ENCODE measurements around the gene TAP1.
"Not testable (repeated sequence)": the region's sequence is repeated elsewhere in the genome, so short reads cannot be mapped to it uniquely, and the experiment has no call there.

The TAP1 gene

GRCh38 chr6:32853541-32854375, at the start of gene TAP1, which contains the start of gene PSMB9:
TAP1 (minus strand) TSS chr6:32853704; CDS start chr6:32853636, 68 bp downstream.
PSMB9 (plus strand) TSS chr6:32854192; CDS start chr6:32854230, 38 bp downstream.
- DNase-seq (ENCODE audit: low read depth in 1 of 2, low spot score in 1 of 2): peak; percentile 91 to 97

GRCh38 chr6:32895006-32895345, 41.5 kb upstream of the TAP1 start:
- no peak for DNase-seq (ENCODE audit: low read depth in 1 of 2, low spot score in 1 of 2)

- DNase-seq (ENCODE audit: low read depth in 1 of 2, low spot score in 1 of 2): peak; percentile 93 to 95
Observed at GRCh38 chr6:32894085-32895005, 40.8 kb upstream of the TAP1 start.

GRCh38 chr6:32890831-32891230, 37.3 kb upstream of the TAP1 start:
- no peak for DNase-seq (ENCODE audit: low read depth in 1 of 2, low spot score in 1 of 2)

GRCh38 chr6:32889533-32889932, 36.0 kb upstream of the TAP1 start:
- no peak for DNase-seq (ENCODE audit: low read depth in 1 of 2, low spot score in 1 of 2)

GRCh38 chr6:32888576-32888975, 35.1 kb upstream of the TAP1 start:
- no peak for DNase-seq (ENCODE audit: low read depth in 1 of 2, low spot score in 1 of 2)

GRCh38 chr6:32887616-32888015, 34.1 kb upstream of the TAP1 start:
- DNase-seq (ENCODE audit: low read depth in 1 of 2, low spot score in 1 of 2): no peak

- no peak for DNase-seq (ENCODE audit: low read depth in 1 of 2, low spot score in 1 of 2)
Observed at GRCh38 chr6:32886681-32887383, 33.3 kb upstream of the TAP1 start.

- no peak for DNase-seq (ENCODE audit: low read depth in 1 of 2, low spot score in 1 of 2)
Observed at GRCh38 chr6:32885698-32886286, 32.3 kb upstream of the TAP1 start.

- DNase-seq (ENCODE audit: low read depth in 1 of 2, low spot score in 1 of 2): no peak
Observed at GRCh38 chr6:32883789-32884188, 30.3 kb upstream of the TAP1 start.

- DNase-seq (ENCODE audit: low read depth in 1 of 2, low spot score in 1 of 2): no peak
Observed at GRCh38 chr6:32882879-32883250, 29.4 kb upstream of the TAP1 start.

- DNase-seq (ENCODE audit: low read depth in 1 of 2, low spot score in 1 of 2): not testable (repeated sequence)
Observed at GRCh38 chr6:32880962-32881361, 27.5 kb upstream of the TAP1 start.

GRCh38 chr6:32879691-32880090, 26.2 kb upstream of the TAP1 start:
- DNase-seq (ENCODE audit: low read depth in 1 of 2, low spot score in 1 of 2): no peak

- no peak for DNase-seq (ENCODE audit: low read depth in 1 of 2, low spot score in 1 of 2)
Observed at GRCh38 chr6:32876603-32877002, 23.1 kb upstream of the TAP1 start.

GRCh38 chr6:32873947-32874346, 20.4 kb upstream of the TAP1 start:
- DNase-seq (ENCODE audit: low read depth in 1 of 2, low spot score in 1 of 2): not testable (repeated sequence)

GRCh38 chr6:32868257-32868788, 14.8 kb upstream of the TAP1 start:
- peak; percentile 83 to 87 for DNase-seq (ENCODE audit: low read depth in 1 of 2, low spot score in 1 of 2)

- DNase-seq (ENCODE audit: low read depth in 1 of 2, low spot score in 1 of 2): no peak
Observed at GRCh38 chr6:32867554-32868256, 14.2 kb upstream of the TAP1 start.

GRCh38 chr6:32867022-32867477, 13.5 kb upstream of the TAP1 start:
- DNase-seq (ENCODE audit: low read depth in 1 of 2, low spot score in 1 of 2): no peak

GRCh38 chr6:32865724-32866443, 12.4 kb upstream of the TAP1 start:
- no peak for DNase-seq (ENCODE audit: low read depth in 1 of 2, low spot score in 1 of 2)

Measured in activated CD4-positive, alpha-beta T cell treated with anti-CD3 and anti-CD28 coated beads, Interleukin-2, amount 50 U/mL, for 24 hours (primary cell).